Spleen (tissue), 13 donors: Measurements from ENCODE around the gene OR6C2. TPM values are rescaled to one million over a fixed set of nuclear protein-coding genes. Genes with fewer than 3 reads are reported as not detected.
"Not testable (repeated sequence)": the region's sequence is repeated elsewhere in the genome, so short reads cannot be mapped to it uniquely, and the experiment has no call there.

ENCODE experiments used
- DNase-seq: peaks from one replicate; pipeline ENCODE4 v3.0.0-alpha.2; 2020
- H3K27ac ChIP-seq, 8 donors: fragments of 200-600 bp; sonication (generic) in 7 of 8; 1 replicate in 4 of 8; 2 replicates in 4 of 8; pipeline versions ENCODE4 v1.5.0 to v1.8.0; 2016 to 2021; ENCODE audit warnings: inconsistent platforms in 4 of 8, mild to moderate bottlenecking in 4 of 8, moderate library complexity in 1 of 8
- H3K27me3 ChIP-seq, 7 donors: fragments of 200-600 bp; sonication (generic) in 6 of 7; replicated peaks in 1 of 7; 1 replicate in 4 of 7; 2 replicates in 3 of 7; pipeline versions ENCODE4 v1.5.0 to v1.8.0; 2016 to 2021; ENCODE audit warnings: inconsistent platforms in 3 of 7, mild to moderate bottlenecking in 1 of 7
- H3K36me3 ChIP-seq, 6 donors: fragments of 200-600 bp; sonication (generic) in 5 of 6; 1 replicate in 4 of 6; 2 replicates in 2 of 6; pipeline versions ENCODE4 v1.5.0 to v1.8.0; 2016 to 2021; ENCODE audit warnings: inconsistent platforms in 2 of 6
- H3K4me1 ChIP-seq, 6 donors: fragments of 200-600 bp; sonication (generic) in 5 of 6; 1 replicate in 3 of 6; 2 replicates in 3 of 6; pipeline versions ENCODE4 v1.5.0 to v1.8.0; 2016 to 2021; ENCODE audit warnings: inconsistent platforms in 3 of 6
- H3K4me3 ChIP-seq, 8 donors: fragments of 200-600 bp; sonication (generic) in 7 of 8; 1 replicate in 4 of 8; 2 replicates in 4 of 8; pipeline versions ENCODE4 v1.5.0 to v1.8.0; 2016 to 2021; ENCODE audit warnings: inconsistent platforms in 4 of 8, mild to moderate bottlenecking in 4 of 8, moderate library complexity in 2 of 8
- H3K9me3 ChIP-seq, 8 donors: fragments of 200-600 bp; sonication (generic) in 7 of 8; 1 replicate in 4 of 8; 2 replicates in 4 of 8; pipeline versions ENCODE4 v1.5.0 to v1.8.0; 2016 to 2021; ENCODE audit warnings: inconsistent platforms in 4 of 8
- CTCF ChIP-seq, 11 experiments: fragments of 200-600 bp in 7 of 11; fragments of 450-650 bp in 4 of 11; sonication (generic) in 4 of 11; IDR thresholded peaks in 8 of 11; conservative IDR thresholded peaks in 3 of 11; 1 replicate in 7 of 11; 2 replicates in 4 of 11; pipeline versions ENCODE4 v1.4.0 to v1.8.0; 2016 to 2021; ENCODE audit warnings: antibody characterized with exemption in 11 of 11, inconsistent platforms in 4 of 11, mild to moderate bottlenecking in 1 of 11
- POLR2A ChIP-seq, 3 donors: fragments of 450-650 bp; IDR thresholded peaks; one replicate each; pipeline ENCODE4 v1.5.1; 2017; ENCODE audit warnings: antibody characterized with exemption in 3 of 3, mild to moderate bottlenecking in 1 of 3
- POLR2AphosphoS5 ChIP-seq, 3 donors: sonication (generic); formaldehyde crosslinking; IDR thresholded peaks; one replicate each; pipeline ENCODE4 v1.5.1; 2017; ENCODE audit warnings: antibody characterized with exemption in 3 of 3
- WGBS, 5 donors: extraction: QIAGEN DNeasy Blood & Tissue Kit in 3 of 5; methylation state at CpG; one replicate each; pipeline versions ENCODE4 v1.1.5 to v1.1.7; 2013 to 2018; 5-methylcytosine and 5-hydroxymethylcytosine counted together
- intact Hi-C: fragments of 100-400 bp; cut with DNase I; formaldehyde crosslinking; loops from one replicate; pipeline ENCODE4 v1.15.0; 2023; ENCODE audit warnings: low total_unique reads
- long read RNA-seq, 2 donors: transcript quantifications; one replicate each; lab custom pipeline, GENCODE V29; 2026
- polyA plus RNA-seq, 3 donors: library from polyadenylated mRNA; stranded (reverse); fragments of 200-250 nt; gene quantifications; one replicate each; pipeline ENCODE4 v1.2.1, GENCODE V29; 2013
- total RNA-seq, 7 donors: library from RNA; depleted of rRNA in 3 of 7; stranded (reverse); fragments of >200 nt in 3 of 7; fragmentation: NEBNext Ultra II Directional in 4 of 7; extraction: Animal tissue kit (Norgen Biotek cat#: 25700) in 4 of 7; gene quantifications; one replicate each; pipeline versions ENCODE4 v1.1.0 to v1.2.1, GENCODE V29; 2016 to 2021
- donor health status: healthy with polysubstance abuse.
- donor health status: DM: no; HTN: no; CAD: no; lungs with moderate emphysema.
- donor health status: DM: no; HTN: no; CAD: no.
- donor health status: Bipolar disorder and iron deficiency.
- donor health status: healthy.
- donor health status: DM: no; HTN: no; CAD: no.
- donor health status: DM: yes; HTN: yes; CAD: no.

OR6C2 gene
- total RNA-seq (not detected), polyA plus RNA-seq (not detected)
- long read RNA-seq, donor 1, result 0 reads
- long read RNA-seq, donor 2, result 0 reads

GRCh38 chr12:55443776-55444175 lies at the start of gene OR6C2:
Gene OR6C2 (plus strand): TSS chr12:55444076. CDS start chr12:55452214, 8,138 bp downstream.
- H3K27me3 ChIP-seq, result no peaks in the 10 kb centered on the region
- intact Hi-C loops, result no loop called here
- H3K4me1 ChIP-seq, result no peaks in the 10 kb centered on the region
- no peak within 1 kb of the TSS for H3K4me3 ChIP-seq
- no peaks in the 10 kb centered on the region for H3K36me3 ChIP-seq
- no peak for DNase-seq
- 21 to 37% (median 33%) methylated on average over 2 of the region's 2 CpGs for WGBS, 5 donors
- peaks cover 0 to 30% (median 16%) of the 10 kb centered on the region in 8 donors for H3K9me3 ChIP-seq
- no peak for TF ChIP-seq POLR2AphosphoS5 (IDR thresholded peaks at IDR 0.05)
- no peak for TF ChIP-seq POLR2A (IDR thresholded peaks at IDR 0.05)
- no peak for TF ChIP-seq CTCF (IDR thresholded peaks at IDR 0.05 in 8 of 11, conservative IDR thresholded peaks at IDR 0.05 in 3 of 11)
- H3K27ac ChIP-seq, result no peak within 1 kb of the TSS

- no peak overlapping the region for H3K4me3 ChIP-seq
- DNase-seq, result no peak
- H3K9me3 ChIP-seq, result no peaks in the 10 kb centered on the region
- intact Hi-C loops, result no loop called here
- no peaks in the 10 kb centered on the region for H3K4me1 ChIP-seq
- H3K36me3 ChIP-seq, result no peaks in the 10 kb centered on the region
- TF ChIP-seq POLR2A (IDR thresholded peaks at IDR 0.05) (no peak), CTCF (IDR thresholded peaks at IDR 0.05 in 8 of 11, conservative IDR thresholded peaks at IDR 0.05 in 3 of 11) (no peak), POLR2AphosphoS5 (IDR thresholded peaks at IDR 0.05) (no peak)
- no peak overlapping the region for H3K27ac ChIP-seq
- 79 to 94% (median 92%) methylated on average over 1 of the region's 1 CpG for WGBS, 5 donors
- H3K27me3 ChIP-seq, result peaks cover 0 to 10% (median 0%) of the 10 kb centered on the region in 7 donors
Observed at GRCh38 chr12:55396326-55396725, 47.5 kb upstream of the OR6C2 start.

- intact Hi-C loops, result no loop called here
- no peaks in the 10 kb centered on the region for H3K4me1 ChIP-seq
- no peaks in the 10 kb centered on the region for H3K9me3 ChIP-seq
- H3K36me3 ChIP-seq, result no peaks in the 10 kb centered on the region
- no peak for DNase-seq
- no peak for TF ChIP-seq CTCF (IDR thresholded peaks at IDR 0.05 in 8 of 11, conservative IDR thresholded peaks at IDR 0.05 in 3 of 11)
- TF ChIP-seq POLR2A (IDR thresholded peaks at IDR 0.05), result no peak
- no peak for TF ChIP-seq POLR2AphosphoS5 (IDR thresholded peaks at IDR 0.05)
- no peak within 1 kb of the TSS for H3K27ac ChIP-seq
- H3K4me3 ChIP-seq, result no peak within 1 kb of the TSS
- no peaks in the 10 kb centered on the region for H3K27me3 ChIP-seq
- WGBS, 5 donors, result 92 to 98% (median 95%) methylated on average over 1 of the region's 1 CpG
Observed at GRCh38 chr12:55400229-55400628, 43.6 kb upstream of the OR6C2 start, which contains the start of gene OR6C65. Gene OR6C65 (plus strand): TSS chr12:55400529. CDS start chr12:55400529, 0 bp downstream.

GRCh38 chr12:55407866-55408265 lies 36.0 kb upstream of the OR6C2 start:
- Histone ChIP-seq H3K4me3 (no peak overlapping the region), H3K27ac (no peak overlapping the region), H3K4me1 (no peaks in the 10 kb centered on the region), H3K9me3 (no peaks in the 10 kb centered on the region), H3K36me3 (no peaks in the 10 kb centered on the region), H3K27me3 (no peaks in the 10 kb centered on the region)
- no peak for TF ChIP-seq POLR2AphosphoS5 (IDR thresholded peaks at IDR 0.05)
- no peak for TF ChIP-seq CTCF (IDR thresholded peaks at IDR 0.05 in 8 of 11, conservative IDR thresholded peaks at IDR 0.05 in 3 of 11)
- no peak for TF ChIP-seq POLR2A (IDR thresholded peaks at IDR 0.05)
- intact Hi-C loops, result no loop called here
- 51 to 80% (median 67%) methylated on average over 1 of the region's 1 CpG for WGBS, 5 donors
- DNase-seq, result no peak

- DNase-seq, H3K36me3 ChIP-seq, H3K27me3 ChIP-seq, H3K9me3 ChIP-seq, H3K27ac ChIP-seq, H3K4me3 ChIP-seq, H3K4me1 ChIP-seq, intact Hi-C loops: not testable (repeated sequence)
- WGBS, 5 donors, result 81 to 100% (median 94%) methylated on average over 1 of the region's 1 CpG
Observed at GRCh38 chr12:55409133-55409532, 34.7 kb upstream of the OR6C2 start.

- H3K4me1 ChIP-seq, H3K4me3 ChIP-seq, H3K36me3 ChIP-seq, H3K9me3 ChIP-seq, DNase-seq, intact Hi-C loops, H3K27ac ChIP-seq: not testable (repeated sequence)
- peaks cover 0 to 10% (median 0%) of the 10 kb centered on the region in 7 donors for H3K27me3 ChIP-seq
- 91 to 94% (median 92%) methylated on average over 14 to 15 of the region's 15 CpGs for WGBS, 5 donors
Observed at GRCh38 chr12:55412138-55412537, 31.7 kb upstream of the OR6C2 start.
